HG02852 (cell line): ENCODE data around the gene JUNB.
"Not testable (repeated sequence)": the region's sequence is repeated elsewhere in the genome, so short reads cannot be mapped to it uniquely, and the experiment has no call there.

ENCODE experiments used
- ATAC-seq: cut with Tn5 transposase; IDR thresholded peaks from one replicate; pipeline ENCODE4 v1.9.1; 2021; ENCODE audit warnings: mild to moderate bottlenecking, moderate library complexity; ENCODE audit not compliant: unreplicated experiment

Gene JUNB

GRCh38 chr19:12788682-12789097, 2.6 kb upstream of the JUNB start:
- ATAC-seq: no peak

- no peak for ATAC-seq
Observed at GRCh38 chr19:12789098-12789903, 2.0 kb upstream of the JUNB start.

- ATAC-seq: peak; percentile 37
Observed at GRCh38 chr19:12789904-12790619, 1.2 kb upstream of the JUNB start.

- no peak for ATAC-seq
Observed at GRCh38 chr19:12790628-12791344, 500 bp upstream of the JUNB start.

- ATAC-seq: no peak
Observed at GRCh38 chr19:12792051-12792852, 966 bp downstream of the JUNB start.

- ATAC-seq: no peak
Observed at GRCh38 chr19:12792853-12793289, 1.6 kb downstream of the JUNB start.

- peak; percentile 23 for ATAC-seq
Observed at GRCh38 chr19:12793290-12794195, 2.3 kb downstream of the JUNB start.

GRCh38 chr19:12794196-12794941, 3.1 kb downstream of the JUNB start:
- no peak for ATAC-seq

- ATAC-seq: no peak
Observed at GRCh38 chr19:12794971-12795381, 3.7 kb downstream of the JUNB start.

GRCh38 chr19:12796146-12797071, 5.1 kb downstream of the JUNB start:
- no peak for ATAC-seq

GRCh38 chr19:12797141-12797587, 5.9 kb downstream of the JUNB start:
- ATAC-seq: no peak

- not testable (repeated sequence) for ATAC-seq
Observed at GRCh38 chr19:12797607-12798006, 6.3 kb downstream of the JUNB start.

- ATAC-seq: no peak
Observed at GRCh38 chr19:12799742-12800465, 8.6 kb downstream of the JUNB start.

GRCh38 chr19:12800466-12800770, 9.1 kb downstream of the JUNB start:
- ATAC-seq: no peak

GRCh38 chr19:12800923-12801465, 9.7 kb downstream of the JUNB start:
- no peak for ATAC-seq

GRCh38 chr19:12801466-12802266, 10.4 kb downstream of the JUNB start, which contains the start of the genes PRDX2 and THSD8:
Gene PRDX2 (minus strand): TSS chr19:12801800. CDS start chr19:12801261, 539 bp downstream.
Gene THSD8 (plus strand): TSS chr19:12802069. CDS start chr19:12802072, 3 bp downstream.
- no peak for ATAC-seq
